HepG2 (cell line): ENCODE measurements around the gene BTG2.

Experiments used
- FOXA3 ChIP-seq: IDR thresholded peaks from 2 replicates; pipeline ENCODE4 v1.6.1; 2016; ENCODE audit warnings: missing genetic modification reagents, missing compliant biosample characterization
- SUZ12 ChIP-seq: fragments of 150-350 bp; IDR thresholded peaks from 2 replicates; pipeline ENCODE4 v1.6.1; 2014; ENCODE audit warnings: low read depth, low read length
- ZNF780A ChIP-seq: sonication (generic); formaldehyde crosslinking; IDR thresholded peaks from 2 replicates; pipeline ENCODE4 v1.8.0; 2022; ENCODE audit warnings: mild to moderate bottlenecking, missing genetic modification reagents, moderate library complexity
- TF ChIP-seq, protein P1 (sequence below): sonication (generic); formaldehyde crosslinking; IDR thresholded peaks from one replicate; pipeline ENCODE4 v1.5.1; 2020; ENCODE audit warnings: mild to moderate bottlenecking, missing genetic modification reagents; ENCODE audit errors: not compliant biosample characterization

DNA sequence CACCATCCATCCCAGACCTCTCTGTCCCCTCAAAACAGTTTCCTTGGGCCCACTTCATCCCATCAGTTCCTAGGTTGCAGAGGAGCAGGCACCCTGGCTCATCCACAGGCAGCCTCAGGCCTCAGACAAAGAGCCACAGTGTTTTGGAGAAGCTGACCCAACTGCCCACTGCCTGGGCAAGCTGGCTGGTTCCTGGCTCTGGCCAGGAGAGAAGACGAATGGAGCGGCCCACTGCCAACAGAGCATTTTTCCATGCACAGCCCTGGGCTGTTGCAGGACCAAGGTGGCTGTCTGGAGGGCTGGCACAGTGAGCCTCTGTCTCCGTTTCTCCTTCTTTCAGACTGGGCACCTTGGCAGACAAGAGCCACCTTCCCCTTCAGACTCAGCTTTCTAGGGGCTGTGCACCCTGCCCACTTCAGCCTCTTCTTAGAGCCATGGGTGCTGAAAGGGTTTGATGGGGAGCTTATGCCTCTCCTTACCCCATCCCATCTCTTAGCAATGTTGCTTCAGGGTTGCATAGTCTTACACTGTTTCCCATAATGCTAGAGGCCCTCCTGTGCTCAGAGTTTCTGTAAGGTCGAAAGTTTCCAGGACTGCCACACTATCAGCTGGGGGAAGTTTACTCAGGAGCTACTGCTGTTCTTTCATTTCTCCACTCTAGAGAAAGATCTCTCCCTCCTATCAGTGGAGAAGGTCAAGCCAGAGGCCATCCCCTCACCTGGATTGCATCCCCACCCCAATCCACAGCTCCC, 44.6 kb downstream of the BTG2 start:
- TF ChIP-seq FOXA3 (CRISPR knock-in tag): no peak
- TF ChIP-seq, protein P1, sequence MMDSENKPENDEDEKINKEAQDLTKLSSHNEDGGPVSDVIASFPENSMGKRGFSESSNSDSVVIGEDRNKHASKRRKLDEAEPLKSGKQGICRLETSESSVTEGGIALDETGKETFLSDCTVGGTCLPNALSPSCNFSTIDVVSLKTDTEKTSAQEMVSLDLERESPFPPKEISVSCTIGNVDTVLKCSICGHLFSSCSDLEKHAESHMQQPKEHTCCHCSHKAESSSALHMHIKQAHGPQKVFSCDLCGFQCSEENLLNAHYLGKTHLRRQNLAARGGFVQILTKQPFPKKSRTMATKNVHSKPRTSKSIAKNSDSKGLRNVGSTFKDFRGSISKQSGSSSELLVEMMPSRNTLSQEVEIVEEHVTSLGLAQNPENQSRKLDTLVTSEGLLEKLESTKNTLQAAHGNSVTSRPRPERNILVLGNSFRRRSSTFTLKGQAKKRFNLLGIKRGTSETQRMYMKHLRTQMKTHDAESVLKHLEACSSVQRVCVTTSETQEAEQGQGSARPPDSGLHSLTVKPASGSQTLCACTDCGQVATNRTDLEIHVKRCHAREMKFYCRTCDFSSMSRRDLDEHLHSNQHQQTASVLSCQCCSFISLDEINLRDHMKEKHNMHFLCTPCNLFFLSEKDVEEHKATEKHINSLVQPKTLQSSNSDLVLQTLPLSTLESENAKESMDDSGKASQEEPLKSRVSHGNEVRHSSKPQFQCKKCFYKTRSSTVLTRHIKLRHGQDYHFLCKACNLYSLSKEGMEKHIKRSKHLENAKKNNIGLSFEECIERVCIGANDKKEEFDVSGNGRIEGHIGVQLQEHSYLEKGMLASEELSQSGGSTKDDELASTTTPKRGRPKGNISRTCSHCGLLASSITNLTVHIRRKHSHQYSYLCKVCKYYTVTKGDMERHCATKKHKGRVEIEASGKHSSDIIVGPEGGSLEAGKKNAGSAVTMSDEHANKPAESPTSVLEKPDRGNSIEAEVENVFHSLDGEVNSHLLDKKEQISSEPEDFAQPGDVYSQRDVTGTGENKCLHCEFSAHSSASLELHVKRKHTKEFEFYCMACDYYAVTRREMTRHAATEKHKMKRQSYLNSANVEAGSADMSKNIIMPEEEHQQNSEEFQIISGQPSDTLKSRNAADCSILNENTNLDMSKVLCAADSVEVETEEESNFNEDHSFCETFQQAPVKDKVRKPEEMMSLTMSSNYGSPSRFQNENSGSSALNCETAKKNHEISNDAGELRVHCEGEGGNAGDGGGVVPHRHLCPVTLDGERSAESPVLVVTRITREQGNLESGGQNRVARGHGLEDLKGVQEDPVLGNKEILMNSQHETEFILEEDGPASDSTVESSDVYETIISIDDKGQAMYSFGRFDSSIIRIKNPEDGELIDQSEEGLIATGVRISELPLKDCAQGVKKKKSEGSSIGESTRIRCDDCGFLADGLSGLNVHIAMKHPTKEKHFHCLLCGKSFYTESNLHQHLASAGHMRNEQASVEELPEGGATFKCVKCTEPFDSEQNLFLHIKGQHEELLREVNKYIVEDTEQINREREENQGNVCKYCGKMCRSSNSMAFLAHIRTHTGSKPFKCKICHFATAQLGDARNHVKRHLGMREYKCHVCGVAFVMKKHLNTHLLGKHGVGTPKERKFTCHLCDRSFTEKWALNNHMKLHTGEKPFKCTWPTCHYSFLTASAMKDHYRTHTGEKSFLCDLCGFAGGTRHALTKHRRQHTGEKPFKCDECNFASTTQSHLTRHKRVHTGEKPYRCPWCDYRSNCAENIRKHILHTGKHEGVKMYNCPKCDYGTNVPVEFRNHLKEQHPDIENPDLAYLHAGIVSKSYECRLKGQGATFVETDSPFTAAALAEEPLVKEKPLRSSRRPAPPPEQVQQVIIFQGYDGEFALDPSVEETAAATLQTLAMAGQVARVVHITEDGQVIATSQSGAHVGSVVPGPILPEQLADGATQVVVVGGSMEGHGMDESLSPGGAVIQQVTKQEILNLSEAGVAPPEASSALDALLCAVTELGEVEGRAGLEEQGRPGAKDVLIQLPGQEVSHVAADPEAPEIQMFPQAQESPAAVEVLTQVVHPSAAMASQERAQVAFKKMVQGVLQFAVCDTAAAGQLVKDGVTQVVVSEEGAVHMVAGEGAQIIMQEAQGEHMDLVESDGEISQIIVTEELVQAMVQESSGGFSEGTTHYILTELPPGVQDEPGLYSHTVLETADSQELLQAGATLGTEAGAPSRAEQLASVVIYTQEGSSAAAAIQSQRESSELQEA (CRISPR knock-in tag): no peak
- no peak for TF ChIP-seq ZNF780A (CRISPR knock-in tag)
- no peak for TF ChIP-seq SUZ12
